Endometrium (tissue), 2 donors: Measurements from ENCODE around the gene RPGRIP1L.
"Not testable (repeated sequence)": the region's sequence is repeated elsewhere in the genome, so short reads cannot be mapped to it uniquely, and the experiment has no call there.

ENCODE experiments used
- FAIRE-seq: peaks from 2 replicates; lab custom pipeline; 2012; peaks lifted over from hg19 to GRCh38; lab: Jason Lieb, UNC
- donor health status: control.
- donor health status: control.

Gene RPGRIP1L

DNA sequence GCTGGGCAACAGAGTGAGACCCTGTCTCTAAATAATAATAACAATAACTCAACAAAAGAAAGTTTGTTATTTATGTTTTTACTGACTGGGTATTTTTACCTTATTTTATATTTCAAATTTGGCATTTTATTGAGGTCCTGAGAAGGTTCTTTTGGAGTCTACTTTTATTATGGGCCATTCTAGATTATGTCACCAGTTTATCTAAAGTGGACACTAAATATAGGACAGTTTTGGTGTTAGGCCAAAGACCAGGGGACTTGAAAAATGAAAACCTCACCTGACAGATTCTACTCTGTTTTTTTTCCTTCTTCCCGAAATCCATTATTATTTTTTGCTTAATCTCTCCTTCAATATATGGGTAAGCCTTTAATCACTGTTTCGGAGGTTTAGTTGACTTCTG is 8.4 kb upstream of the RPGRIP1L start:
- FAIRE-seq: no peak

DNA sequence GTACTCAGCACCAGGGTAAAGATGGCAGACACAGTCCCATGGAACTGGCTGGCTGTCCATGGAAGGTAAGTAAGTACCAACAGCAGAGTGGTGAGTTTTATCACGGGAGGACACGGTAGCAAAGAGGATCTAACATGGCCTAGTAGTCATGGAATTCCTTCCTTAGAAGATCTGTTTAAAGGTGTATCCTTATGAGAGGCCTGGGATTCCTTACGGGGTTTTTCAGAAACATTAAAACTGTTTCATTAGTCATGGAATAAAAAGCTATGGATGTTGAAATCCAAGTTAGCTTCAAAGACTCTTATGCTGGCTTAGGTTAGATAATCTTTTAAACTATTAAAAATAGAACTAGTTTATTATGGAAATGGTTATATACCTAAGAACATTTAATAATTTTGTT is 7.7 kb upstream of the RPGRIP1L start:
- FAIRE-seq: peak; percentile 73

DNA sequence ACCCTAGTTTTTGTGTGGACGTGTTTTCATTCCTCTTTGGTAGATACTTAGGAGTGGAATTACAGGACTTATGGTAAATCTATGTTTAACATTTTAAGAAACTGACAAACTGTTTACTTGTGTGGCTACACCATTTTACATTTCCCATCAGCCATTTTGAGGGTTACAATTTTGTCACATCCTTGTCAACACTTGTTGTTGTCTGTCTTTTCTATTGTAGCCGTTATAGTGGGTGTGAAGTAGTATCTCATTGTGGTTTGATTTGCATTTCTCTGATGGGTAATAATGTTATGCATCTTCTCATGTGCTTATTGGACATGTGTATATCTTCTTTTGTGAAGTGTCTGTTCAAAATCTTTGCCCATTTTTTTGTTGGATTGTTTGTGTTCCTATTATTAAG is 4.8 kb upstream of the RPGRIP1L start:
- FAIRE-seq: no peak

DNA sequence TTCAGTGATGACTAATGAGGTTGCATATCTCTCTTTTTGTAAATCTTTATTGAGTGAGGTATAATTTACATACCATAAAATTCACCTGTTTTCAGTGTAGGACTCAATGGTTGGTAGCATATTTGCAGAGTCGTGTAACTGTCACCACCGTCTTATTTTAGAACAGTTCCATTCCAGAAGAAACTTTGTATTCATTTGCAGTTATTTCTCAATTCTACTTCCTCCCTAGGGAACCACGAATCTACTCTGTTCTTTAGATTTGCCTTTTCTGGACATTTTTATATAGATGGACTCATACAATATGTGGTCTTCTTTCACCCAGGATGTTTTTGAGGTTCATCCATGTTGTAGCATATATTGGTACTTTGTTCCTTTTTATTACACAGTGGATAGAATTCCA is 4.0 kb upstream of the RPGRIP1L start:
- no peak for FAIRE-seq

DNA sequence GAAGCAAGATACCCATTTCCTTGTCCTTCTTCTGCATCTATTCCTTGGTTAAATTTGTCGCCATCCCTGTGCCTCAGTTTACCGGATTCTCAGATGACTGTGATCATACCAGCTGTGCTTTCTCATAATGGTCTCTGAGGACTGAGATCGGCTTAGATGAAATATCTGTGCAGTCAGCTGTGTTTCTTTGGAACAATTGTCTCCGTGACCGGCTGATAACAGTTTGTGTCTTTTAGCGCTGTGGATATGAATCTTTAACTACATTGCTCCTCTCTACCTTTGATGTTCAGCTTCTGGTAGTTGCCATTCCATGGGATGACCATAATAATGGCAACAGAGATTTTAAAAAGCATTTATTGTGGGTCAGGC is 770 bp upstream of the RPGRIP1L start:
- no peak for FAIRE-seq

DNA sequence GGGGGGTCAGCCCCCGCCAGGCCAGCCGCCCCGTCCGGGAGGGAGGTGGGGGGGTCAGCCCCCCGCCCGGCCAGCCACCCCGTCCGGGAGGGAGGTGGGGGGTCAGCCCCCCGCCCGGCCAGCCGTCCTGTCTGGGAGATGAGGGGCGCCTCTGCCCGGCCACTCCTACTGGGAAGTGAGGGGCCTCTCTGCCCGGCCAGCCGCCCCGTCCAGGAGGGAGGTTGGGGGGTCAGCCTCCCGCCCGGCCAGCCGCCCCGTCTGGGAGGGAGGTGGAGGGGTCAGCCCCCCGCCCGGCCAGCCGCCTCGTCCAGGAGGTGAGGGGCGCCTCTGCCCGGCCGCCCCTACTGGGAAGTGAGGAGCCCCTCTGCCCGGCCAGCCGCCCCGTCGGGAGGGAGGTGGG is 5.4 kb downstream of the RPGRIP1L start:
- not testable (repeated sequence) for FAIRE-seq

DNA sequence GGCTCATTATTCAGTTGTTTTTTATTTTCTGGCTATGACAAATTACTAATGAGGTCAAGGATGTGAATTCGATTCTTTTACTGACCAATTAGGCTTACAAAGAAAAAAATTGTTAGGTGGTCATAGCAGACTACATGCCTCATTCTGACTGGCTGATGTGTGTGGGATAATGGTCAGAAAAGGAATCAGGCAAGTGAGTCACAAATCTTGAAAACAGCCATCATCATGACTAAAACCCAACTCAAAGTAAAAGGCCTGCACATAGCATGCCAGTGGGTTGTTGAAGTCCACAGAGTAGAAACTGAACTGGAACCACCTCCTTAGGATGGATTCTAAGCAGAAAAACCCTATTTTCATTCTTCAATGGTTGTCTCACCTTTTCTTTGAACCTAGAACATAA is 8.6 kb downstream of the RPGRIP1L start:
- no peak for FAIRE-seq

DNA sequence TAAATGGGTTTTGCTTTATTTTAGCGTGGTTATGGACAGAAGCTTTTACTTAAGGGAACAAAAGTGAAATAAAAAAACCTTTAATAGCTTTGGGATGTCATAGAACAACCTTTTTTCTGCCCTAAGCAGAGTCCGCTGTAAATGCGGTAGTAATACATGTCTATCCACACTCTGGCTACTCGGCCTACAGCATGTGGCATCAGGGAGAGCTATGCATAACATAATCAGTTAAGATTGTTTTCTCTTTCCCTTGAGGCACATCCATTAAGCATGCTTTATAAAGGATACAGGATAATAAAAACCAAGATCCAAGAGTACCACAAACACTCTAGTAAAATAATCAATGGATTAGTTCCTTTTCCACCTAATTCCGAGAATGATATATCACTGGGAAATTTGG is 10.3 kb downstream of the RPGRIP1L start:
- no peak for FAIRE-seq

DNA sequence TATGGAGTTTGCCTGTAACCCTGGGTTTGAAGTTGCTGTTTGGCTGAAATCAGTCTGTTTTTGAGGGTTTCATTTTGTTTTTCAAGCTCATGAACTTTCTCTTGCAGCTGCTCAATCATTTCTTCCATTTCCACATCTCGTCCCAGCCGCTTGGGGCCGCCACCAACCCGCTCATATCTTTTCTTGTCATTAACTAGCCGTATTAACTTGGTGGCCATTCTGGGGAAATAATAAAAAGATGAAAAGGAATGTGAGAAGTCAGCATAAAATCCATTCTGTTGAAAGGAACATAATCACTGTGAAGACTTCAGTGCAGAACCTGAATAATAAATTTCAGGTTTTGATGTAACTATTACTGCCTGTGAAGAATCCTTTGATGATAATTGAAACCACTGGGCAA is 11.5 kb downstream of the RPGRIP1L start:
- no peak for FAIRE-seq

DNA sequence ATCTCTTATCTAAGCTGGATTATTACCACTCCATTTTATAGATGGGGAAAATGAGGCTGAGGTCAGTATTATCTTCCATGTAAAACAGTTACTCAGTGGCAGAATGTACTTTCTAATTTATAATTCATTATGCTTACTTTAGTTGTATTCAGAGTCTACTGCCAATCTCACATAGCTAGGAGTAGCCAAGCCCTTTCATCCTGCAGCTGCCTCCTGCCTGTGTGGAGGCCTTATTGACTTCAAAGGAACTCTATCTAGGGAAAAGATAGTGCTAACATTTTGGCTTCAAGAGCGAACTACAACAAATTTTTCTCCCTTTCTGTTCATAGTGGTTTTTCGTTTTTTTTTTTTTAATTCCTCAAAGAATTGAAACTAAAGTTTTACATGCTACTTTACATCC is 12.9 kb downstream of the RPGRIP1L start:
- FAIRE-seq: no peak

DNA sequence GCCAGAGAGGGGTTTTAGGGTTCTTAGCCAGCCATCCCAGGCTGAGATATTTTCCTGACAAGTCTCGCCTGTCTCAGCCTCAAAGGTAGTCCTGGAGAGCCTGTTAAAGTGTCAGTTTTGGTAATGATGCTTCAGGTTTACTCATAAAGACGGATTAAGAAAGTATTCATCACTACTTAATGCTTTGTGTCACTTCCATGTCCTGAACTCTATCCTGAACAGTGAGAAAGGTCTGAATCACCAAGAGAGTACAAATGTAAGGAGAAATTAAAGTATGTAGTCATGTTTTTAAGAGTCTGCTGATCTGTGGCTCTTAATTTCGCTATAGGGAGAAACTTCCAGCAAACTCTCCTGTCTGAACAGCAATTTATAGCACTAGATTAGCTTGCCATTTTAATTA is 14.0 kb downstream of the RPGRIP1L start:
- no peak for FAIRE-seq

DNA sequence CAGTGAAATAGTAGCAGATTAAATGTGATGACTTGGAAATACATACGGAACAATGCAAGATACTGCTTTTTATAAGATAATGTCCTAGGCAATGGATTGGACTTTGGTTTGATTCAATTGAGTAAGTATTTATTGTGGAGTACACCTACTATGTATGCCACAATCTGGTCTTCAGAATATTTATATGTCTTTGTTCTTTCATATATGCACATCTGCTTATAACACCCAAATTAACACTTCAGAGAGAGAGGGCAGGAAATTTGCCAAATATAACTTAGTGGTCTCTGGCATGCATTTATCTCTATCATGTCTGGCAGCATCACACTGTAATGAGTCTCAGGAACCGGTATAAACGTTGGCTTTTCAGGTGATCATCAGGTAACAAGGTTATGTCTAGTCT is 16.9 kb downstream of the RPGRIP1L start:
- no peak for FAIRE-seq

DNA sequence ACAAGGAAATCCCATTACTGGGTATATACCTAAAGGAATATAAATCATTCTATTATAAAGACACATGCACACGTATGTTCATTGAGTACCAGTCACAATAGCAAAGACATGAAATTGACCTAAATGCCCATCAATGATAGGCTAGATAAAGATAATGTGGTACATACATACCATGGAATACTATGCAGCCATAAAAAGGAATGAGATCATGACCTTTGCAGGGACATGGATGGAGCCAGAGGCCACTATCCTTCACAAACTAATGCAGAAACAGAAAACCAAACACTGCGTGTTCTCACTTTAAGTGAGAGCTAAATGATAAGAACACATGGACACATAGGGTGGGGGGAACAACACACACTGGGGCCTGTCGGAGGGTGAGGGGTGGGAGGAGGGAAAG is 18.3 kb downstream of the RPGRIP1L start:
- FAIRE-seq: not testable (repeated sequence)

DNA sequence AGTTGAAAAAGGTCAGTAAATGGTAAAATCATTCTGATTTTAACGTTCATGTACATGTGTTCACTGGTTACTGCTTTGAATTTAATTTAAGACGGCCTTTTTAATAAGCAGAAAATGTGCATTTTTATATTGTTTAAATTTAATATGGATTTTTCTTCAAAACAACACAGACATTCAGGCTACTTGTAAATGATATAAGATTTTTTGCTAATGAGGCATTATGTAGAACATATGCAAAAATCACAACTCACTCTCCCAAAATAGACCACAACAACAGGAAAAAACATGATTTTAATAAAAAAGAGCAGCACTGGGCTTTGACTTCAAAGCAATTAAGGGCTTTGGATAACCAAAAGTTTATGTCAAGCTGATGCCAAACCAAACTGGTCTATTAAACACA is 22.3 kb downstream of the RPGRIP1L start:
- peak; percentile 23 for FAIRE-seq

DNA sequence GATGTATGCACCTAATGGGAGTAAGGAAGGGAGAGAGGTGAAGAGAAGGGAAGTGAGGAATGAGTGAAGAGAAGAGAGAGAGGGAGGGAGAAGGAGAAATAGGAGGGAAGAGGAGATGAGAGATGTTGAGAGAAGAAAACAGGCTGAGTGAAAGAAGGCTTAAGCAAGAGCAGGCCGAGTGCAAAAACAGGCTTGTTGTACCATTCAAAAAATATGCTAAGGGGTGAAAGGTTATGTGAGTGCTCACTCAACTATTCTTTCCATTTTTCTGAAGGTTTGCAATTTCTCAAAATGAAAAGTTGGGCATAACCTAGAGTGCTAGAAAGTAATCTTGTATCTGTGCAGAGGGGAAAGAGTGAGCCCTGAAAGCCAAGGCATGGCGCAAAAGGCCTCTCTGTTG is 22.9 kb downstream of the RPGRIP1L start:
- no peak for FAIRE-seq

DNA sequence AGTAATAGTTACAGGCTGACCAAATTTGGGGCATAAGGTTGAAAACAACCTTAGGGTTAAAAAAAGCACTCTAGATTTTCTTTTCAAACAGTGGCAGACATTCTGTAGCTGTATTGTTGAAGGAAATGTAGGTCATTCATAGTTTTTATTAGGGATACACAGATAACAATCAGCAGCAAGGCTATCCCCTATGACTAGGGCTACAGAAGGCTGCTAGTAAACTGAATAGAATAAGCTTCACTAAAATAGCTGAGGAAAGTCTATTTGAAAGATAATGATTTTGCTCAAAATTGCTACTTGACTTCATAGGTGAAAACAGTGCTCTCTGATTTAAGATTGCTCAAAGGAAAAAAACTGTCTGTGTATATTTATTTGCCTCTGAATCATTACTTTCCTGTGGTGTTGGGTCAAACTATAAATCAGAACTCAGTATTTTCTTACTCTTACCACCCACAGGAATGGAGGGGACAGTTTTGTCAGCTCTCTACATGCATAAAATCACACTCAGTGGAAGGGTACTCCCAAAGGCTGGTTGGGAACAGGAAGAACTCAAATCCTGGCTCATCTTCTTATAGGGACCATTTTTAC is 24.8 kb downstream of the RPGRIP1L start:
- FAIRE-seq: peak; percentile 46

DNA sequence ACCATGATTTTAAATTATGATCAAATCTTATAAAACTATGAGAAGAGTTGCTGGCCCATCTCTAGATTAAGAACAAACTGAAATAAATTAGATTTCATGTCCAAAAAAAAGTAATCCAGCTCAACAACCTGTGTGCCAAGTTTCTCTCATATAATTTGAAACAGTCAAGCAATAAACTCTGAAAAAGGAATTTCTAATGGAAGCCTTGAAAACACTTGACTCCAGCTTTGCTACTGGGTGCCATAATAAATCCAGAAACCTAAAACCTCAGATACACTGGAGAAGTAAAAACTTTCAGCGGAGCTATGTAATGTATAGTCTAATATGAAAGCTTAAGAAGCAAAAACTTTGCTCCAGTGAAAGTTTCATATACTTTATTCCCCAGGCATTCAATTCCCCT is 25.5 kb downstream of the RPGRIP1L start:
- no peak for FAIRE-seq

DNA sequence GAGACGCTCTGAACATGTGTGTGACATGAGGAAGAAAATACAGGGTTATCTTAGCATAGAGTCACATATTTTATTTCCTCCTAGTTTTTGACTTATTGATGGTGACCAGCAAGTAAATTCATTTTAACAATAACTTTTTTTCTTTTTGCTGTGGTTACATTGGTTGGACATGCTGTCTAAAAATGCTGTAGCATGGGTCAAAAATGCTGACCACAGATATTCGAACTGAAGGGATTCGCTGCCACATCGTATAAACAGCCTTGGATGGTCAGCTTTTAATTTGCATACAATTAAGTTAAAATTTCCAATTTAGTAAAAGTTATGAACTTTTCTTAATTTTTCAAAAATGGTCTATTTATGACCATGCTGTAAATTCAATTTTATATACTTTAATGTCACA is 30.5 kb downstream of the RPGRIP1L start:
- FAIRE-seq: no peak

DNA sequence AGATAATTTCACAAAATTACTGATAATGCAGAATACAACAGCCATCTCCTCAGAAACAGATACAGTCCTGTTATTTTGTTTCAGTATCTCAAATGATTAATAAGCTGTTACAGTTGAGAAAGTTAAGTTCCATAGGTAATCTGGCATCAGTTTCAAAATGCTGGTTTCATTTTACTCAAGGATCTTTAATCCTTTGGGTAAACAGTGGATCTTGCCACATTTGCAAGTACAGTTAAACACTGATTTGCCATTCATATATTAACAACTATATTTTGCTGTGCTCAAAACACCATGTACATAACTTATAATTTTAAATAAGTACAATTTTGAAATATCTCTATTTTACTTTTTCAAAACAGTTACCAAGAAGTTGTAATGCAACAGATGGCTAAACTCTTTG is 31.2 kb downstream of the RPGRIP1L start:
- no peak for FAIRE-seq

DNA sequence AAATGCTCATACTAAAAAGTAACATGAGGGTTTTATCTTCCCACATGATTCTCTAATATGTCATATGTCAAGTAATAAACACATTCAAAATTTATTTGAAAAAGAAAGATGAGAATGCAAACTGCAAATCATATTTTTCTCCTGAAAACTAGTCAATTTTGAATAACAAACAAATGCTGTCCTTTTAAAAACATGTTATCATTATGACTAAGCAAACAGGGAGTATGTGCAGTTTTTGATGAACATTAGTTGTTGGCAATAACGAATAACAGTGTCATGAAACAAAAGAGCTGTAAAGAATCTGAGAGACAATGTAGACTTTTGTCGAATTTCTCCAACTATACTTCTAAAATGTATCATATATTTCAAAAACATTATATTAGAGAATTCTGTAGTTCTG is 34.8 kb downstream of the RPGRIP1L start:
- no peak for FAIRE-seq

DNA sequence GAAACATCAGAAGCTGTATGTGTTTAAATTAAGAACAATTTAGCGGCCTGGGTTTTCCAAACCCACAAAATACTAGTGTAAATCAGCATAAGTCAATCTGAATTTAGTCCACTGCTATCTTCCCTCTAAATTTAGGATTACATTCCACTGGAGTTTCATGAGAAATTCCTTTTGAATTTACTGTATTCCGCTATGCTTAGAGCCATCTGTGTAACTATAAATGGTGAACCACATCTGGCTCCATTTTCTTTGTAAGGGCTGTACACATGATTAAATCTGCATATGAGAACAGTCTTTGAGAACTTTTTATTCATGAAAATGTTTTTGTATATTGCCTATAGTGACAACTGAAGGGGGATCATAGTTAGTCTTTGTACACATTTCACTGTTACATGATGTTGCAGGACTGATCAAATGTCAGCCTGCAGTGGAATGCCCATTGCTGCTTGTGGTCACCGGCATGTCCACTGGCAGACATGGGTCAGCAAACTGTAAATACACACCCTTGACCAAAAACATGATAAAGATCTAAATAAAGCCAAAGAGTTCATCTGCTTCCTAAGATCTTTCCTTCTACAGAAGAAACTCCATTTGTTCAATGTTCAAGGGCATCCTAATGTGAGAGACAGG is 36.8 kb downstream of the RPGRIP1L start:
- FAIRE-seq: no peak

DNA sequence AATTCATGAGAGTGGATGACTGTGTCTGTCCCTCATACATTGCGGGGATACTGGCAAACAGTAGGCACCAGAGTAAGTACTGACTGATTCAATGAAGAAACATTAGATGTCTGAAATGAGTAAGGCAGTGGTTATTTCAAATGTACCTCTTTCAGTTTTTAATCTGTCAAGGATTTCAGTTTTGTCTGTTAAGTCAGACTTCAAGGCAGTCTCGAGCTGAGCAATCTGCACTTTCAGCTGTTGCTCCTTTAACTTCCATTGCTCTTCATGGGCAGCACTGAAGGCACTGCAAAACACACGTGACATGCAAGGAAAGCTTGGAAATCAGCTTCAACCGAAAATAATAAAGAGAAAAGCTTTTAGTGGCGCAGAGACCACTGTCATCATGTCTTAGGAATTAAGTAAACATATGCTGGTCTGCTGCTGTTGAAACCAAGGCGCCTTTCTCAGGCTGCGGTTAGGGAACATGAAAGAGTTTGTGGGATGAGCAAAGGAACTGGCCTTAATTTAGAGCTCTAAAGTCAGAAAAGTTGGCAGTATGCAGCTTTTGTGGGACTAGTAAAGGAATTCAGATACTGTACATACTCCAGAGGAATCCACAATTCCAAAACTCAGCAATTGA is 38.8 kb downstream of the RPGRIP1L start:
- no peak for FAIRE-seq

DNA sequence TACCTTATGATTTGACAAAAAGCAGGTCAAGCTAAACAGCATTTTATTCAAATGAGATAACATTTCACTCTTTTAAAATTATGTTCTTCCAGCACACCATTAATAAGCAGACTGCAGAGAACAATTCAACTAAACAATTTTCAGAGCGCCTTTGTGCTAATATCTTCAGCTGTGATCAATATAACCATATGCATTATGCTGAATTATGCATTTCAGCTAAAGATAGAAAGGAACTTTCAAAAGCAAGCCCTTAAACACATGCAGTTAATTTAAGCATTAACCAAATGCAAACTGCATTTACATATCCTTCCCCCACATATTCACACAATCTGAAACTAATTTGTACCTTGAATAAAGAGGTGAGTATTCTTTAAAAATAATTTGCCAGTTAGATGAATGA is 41.6 kb downstream of the RPGRIP1L start:
- FAIRE-seq: no peak

DNA sequence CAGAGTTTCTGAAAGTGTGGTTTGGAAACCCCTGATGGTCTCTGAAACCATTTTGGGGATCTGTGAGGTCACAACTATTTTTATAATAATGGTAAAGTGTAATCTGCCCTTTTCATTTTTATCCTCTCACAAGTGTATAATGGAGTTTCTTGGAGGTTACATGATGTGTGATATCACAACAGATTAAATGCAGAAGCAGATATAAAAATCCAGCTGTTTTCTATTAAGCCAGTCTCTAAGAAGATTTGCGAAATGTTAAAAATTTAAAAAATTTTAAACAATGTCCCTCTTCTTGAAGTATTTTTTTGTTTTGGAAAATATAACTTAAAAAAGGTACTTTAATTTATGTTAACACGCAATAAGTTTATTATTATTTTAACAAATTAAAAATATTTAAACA is 48.7 kb downstream of the RPGRIP1L start:
- FAIRE-seq: peak; percentile 99
